Heart left ventricle (tissue), 16 donors: ENCODE results near the gene CCDC200. TPM values are rescaled to one million over a fixed set of nuclear protein-coding genes. Genes with fewer than 3 reads are reported as not detected.

ENCODE experiments used
- ATAC-seq, 4 donors: fragments of 200-7000 bp; cut with Tn5 transposase; one replicate each; pipeline ENCODE4 v1.9.1; 2020 to 2022; ENCODE audit warnings: moderate library complexity in 4 of 4, mild to moderate bottlenecking in 3 of 4, moderate number of reproducible peaks in 1 of 4
- DNase-seq, 5 donors: peaks; one replicate each; pipeline ENCODE4 v3.0.0-alpha.2; 2020
- H3K27ac ChIP-seq, 12 donors: fragments of 200-600 bp; sonication (generic) in 4 of 12; one replicate each; pipeline versions ENCODE4 v1.5.0 to v1.8.0; 2016 to 2022; ENCODE audit warnings: mild to moderate bottlenecking in 2 of 12
- H3K27me3 ChIP-seq, 9 donors: fragments of 200-600 bp; sonication (generic) in 2 of 9; one replicate each; pipeline versions ENCODE4 v1.5.1 to v1.8.0; 2016 to 2022; ENCODE audit warnings: mild to moderate bottlenecking in 3 of 9
- H3K36me3 ChIP-seq, 9 donors: fragments of 200-600 bp; sonication (generic) in 2 of 9; one replicate each; pipeline versions ENCODE4 v1.5.0 to v1.8.0; 2018 to 2022; ENCODE audit warnings: mild to moderate bottlenecking in 2 of 9
- H3K4me1 ChIP-seq, 12 donors: fragments of 200-600 bp; sonication (generic) in 4 of 12; one replicate each; pipeline versions ENCODE4 v1.5.0 to v1.8.0; 2016 to 2022; ENCODE audit warnings: mild to moderate bottlenecking in 3 of 12
- H3K4me3 ChIP-seq, 12 donors: fragments of 200-600 bp; sonication (generic) in 4 of 12; one replicate each; pipeline versions ENCODE4 v1.5.0 to v1.8.0; 2017 to 2022; ENCODE audit warnings: mild to moderate bottlenecking in 9 of 12, moderate library complexity in 4 of 12
- H3K9me3 ChIP-seq, 12 donors: fragments of 200-600 bp; sonication (generic) in 4 of 12; one replicate each; pipeline versions ENCODE4 v1.5.0 to v1.8.0; 2016 to 2022; ENCODE audit warnings: mild to moderate bottlenecking in 1 of 12
- POLR2A ChIP-seq, 2 donors: fragments of 450-650 bp; IDR thresholded peaks; one replicate each; pipeline ENCODE4 v1.6.1; 2017; ENCODE audit warnings: antibody characterized with exemption in 2 of 2, mild to moderate bottlenecking in 2 of 2, moderate library complexity in 2 of 2
- WGBS, 4 donors: extraction: QIAGEN DNeasy Blood & Tissue Kit in 2 of 4; methylation state at CpG; one replicate each; pipeline versions ENCODE4 v1.1.5 to v1.1.7; 2013 to 2018; 5-methylcytosine and 5-hydroxymethylcytosine counted together
- intact Hi-C, 10 donors: fragments of 100-400 bp; cut with DNase I; formaldehyde crosslinking; loops; one replicate each; pipeline versions ENCODE4 v1.11.1 to v1.14.2; 2022
- polyA plus RNA-seq, 2 donors: library from polyadenylated mRNA; stranded (reverse); fragments of 200-250 nt; gene quantifications; one replicate each; pipeline ENCODE4 v1.2.3, GENCODE V29; 2013
- total RNA-seq, 9 donors: library from RNA; depleted of rRNA in 2 of 9; stranded (reverse); fragments of >200 nt in 2 of 9; fragmentation: NEBNext Ultra II Directional in 3 of 9; extraction: Animal tissue kit (Norgen Biotek cat#: 25700) in 3 of 9; gene quantifications; one replicate each; pipeline versions ENCODE4 v1.1.0 to v1.2.4, GENCODE V29; 2016 to 2023
- TF ChIP-seq, protein P1 (sequence below), 12 donors: fragments of 200-600 bp; sonication (generic) in 4 of 12; IDR thresholded peaks; one replicate each; pipeline versions ENCODE4 v1.5.0 to v1.8.0; 2018 to 2022; ENCODE audit warnings: antibody characterized with exemption in 12 of 12, mild to moderate bottlenecking in 5 of 12
- donor health status: ischemic (EF 13 %, LVEDD 7.1; RV severe dilation, severe dysfunction).
- donor health status: healthy with polysubstance abuse.
- donor health status: DM: no; HTN: yes; CAD: no.
- donor health status: DM: no; HTN: no; CAD: no.
- donor health status: ischemic (EF 25% LVEDD 6.9; RV normal size, moderate dysfunction).
- donor health status: ischemic (EF 25% LVEDD 5.7; RV mildly dilated, moderate dysfunction).
- donor health status: healthy.
- donor health status: DM: yes; HTN: yes; CAD: no.
- donor health status: ischemic (EF 35%, LVEDD 5.7; RV mildly dilated, moderate dysfunction).
- donor health status: nonischemic (EF 11% LVEDD 7.7; RV severe dilation, severe dysfunction).
- donor health status: DM: yes; HTN: yes; CAD: no.
- donor health status: PGD.
- donor health status: ischemic (EF 29% LVEDD 5.4; RV normal size, mild dysfunction).
- donor health status: nonischemic (EF 23%, LVEDD 6.1; RV moderate dilation, normal function).

CCDC200 gene
- total and polyA plus RNA-seq, 11 donors, result not detected

DNA sequence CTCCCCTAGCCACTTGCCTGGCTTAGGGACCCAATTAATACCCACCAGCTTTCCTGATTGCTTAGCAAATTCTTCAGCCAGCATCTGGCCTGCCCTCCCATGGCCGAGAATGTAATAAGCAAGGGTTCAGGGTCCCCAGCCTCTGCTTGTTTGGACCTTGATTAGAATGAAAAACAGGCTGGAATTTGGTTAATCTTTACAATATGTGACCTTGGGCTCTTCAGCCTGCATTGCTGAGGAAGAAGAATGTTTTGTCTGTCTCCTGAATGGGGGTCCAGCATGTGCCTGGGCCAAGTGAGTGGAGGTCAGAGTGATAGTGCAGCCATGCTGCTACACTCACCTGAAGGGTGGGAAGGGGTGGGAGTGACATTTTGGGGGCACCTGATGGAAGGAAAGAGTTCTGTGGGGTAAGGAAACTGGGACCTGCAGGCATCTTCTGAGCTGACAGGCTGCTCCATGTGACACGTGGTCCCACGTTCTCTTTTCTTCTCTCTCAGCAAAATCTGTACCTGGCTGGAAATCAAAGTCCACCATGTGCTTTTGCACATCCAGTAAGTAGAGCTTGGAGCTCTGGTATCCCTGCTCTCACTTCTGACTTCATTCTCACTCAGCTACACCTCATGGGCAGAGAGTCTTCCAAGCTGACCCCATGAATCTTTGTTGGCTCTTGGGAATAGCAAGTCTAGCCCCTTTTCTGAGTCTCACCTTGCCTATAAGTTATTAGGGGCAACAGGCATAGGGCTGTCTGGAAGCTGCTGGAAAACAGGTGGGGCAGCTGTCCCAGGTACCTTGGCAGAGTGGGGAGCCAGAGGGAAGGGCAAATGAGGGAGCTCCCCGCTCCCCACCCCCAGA, 11.4 kb downstream of the CCDC200 start:
- DNase-seq (peak in 1 of 5 donors; percentile 2), ATAC-seq (no peak)
- H3K36me3 ChIP-seq, result peaks cover 0 to 79% (median 24%) of the 10 kb centered on the region in 9 donors
- no peaks in the 10 kb centered on the region for H3K9me3 ChIP-seq
- H3K27me3 ChIP-seq, result no peaks in the 10 kb centered on the region
- no peak overlapping the region for H3K27ac ChIP-seq
- intact Hi-C loops, result loop anchor here in 3 of 10 donors (10.0 kb wide), 2 partner anchors 128 to 192 kb away; partner anchors contain the start of genes RND2 (in 2 of the 3) and VAT1 (in 2 of the 3)
- H3K4me1 ChIP-seq, result peaks cover 0 to 22% (median 8%) of the 10 kb centered on the region in 12 donors
- TF ChIP-seq POLR2A (IDR thresholded peaks at IDR 0.05), result no peak
- TF ChIP-seq, protein P1, sequence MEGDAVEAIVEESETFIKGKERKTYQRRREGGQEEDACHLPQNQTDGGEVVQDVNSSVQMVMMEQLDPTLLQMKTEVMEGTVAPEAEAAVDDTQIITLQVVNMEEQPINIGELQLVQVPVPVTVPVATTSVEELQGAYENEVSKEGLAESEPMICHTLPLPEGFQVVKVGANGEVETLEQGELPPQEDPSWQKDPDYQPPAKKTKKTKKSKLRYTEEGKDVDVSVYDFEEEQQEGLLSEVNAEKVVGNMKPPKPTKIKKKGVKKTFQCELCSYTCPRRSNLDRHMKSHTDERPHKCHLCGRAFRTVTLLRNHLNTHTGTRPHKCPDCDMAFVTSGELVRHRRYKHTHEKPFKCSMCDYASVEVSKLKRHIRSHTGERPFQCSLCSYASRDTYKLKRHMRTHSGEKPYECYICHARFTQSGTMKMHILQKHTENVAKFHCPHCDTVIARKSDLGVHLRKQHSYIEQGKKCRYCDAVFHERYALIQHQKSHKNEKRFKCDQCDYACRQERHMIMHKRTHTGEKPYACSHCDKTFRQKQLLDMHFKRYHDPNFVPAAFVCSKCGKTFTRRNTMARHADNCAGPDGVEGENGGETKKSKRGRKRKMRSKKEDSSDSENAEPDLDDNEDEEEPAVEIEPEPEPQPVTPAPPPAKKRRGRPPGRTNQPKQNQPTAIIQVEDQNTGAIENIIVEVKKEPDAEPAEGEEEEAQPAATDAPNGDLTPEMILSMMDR (IDR thresholded peaks at IDR 0.05), result no peak
- no peak overlapping the region for H3K4me3 ChIP-seq
- WGBS, 4 donors, result 90 to 95% (median 94%) methylated on average over 4 of the region's 4 CpGs

DNA sequence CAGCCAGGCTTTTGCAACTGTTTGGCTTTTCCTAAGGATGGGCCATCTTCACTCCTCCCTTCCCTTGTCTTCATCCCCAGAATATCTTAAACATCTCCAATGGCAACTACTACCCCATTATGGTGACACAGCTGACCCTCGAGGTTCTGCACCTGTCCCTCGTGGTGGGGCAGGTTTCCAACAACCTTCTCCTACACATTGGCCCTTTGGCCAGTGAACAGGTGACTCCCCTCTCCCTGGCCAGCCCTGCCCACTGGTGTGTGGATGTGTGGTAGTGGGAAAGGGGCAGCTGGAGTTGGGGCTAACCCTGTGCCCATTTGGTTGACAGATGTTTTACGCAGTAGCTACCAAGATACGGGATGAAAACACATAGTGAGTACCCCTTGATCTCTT, 12.1 kb downstream of the CCDC200 start:
- intact Hi-C loops, result loop anchor here in 3 of 10 donors (10.0 kb wide), 2 partner anchors 128 to 192 kb away; partner anchors contain the start of genes RND2 (in 2 of the 3) and VAT1 (in 2 of the 3)
- Histone ChIP-seq H3K4me3 (no peak overlapping the region), H3K36me3 (peaks cover 0 to 73% (median 24%) of the 10 kb centered on the region in 9 donors), H3K9me3 (no peaks in the 10 kb centered on the region), H3K27me3 (no peaks in the 10 kb centered on the region), H3K4me1 (peaks cover 0 to 24% (median 8%) of the 10 kb centered on the region in 12 donors), H3K27ac (no peak overlapping the region)
- no peak for TF ChIP-seq POLR2A (IDR thresholded peaks at IDR 0.05)
- TF ChIP-seq, protein P1 (IDR thresholded peaks at IDR 0.05), result no peak
- WGBS, 4 donors, result 90 to 96% (median 94%) methylated on average over 4 of the region's 4 CpGs
- DNase-seq, result peak in 1 of 5 donors; percentile 13
- ATAC-seq, result no peak

DNA sequence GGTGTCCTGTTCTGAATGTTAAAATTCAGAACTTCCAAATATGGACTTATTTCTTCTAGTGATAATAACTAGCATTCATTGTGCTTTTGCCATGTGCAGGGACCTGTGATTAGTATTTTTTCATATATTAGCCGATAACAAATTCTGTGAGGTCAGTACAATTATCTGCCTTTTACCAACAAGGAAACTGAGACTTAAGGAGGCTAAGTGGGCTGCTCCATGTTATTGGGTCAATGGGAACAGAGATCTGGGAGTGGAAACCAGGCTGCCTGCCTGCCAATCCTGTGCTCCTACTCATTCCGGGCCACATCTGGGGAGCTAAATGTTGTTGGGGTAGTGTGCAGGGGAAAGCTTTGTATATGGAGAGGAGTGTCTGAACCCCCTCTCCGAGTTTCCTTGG, 13.1 kb downstream of the CCDC200 start:
- ATAC-seq (no peak), DNase-seq (no peak)
- TF ChIP-seq, protein P1 (IDR thresholded peaks at IDR 0.05), result no peak
- no peak for TF ChIP-seq POLR2A (IDR thresholded peaks at IDR 0.05)
- H3K9me3 ChIP-seq, result no peaks in the 10 kb centered on the region
- WGBS, 4 donors, result 90 to 98% (median 91%) methylated on average over 3 of the region's 3 CpGs
- no peak overlapping the region for H3K4me3 ChIP-seq
- intact Hi-C loops, result loop anchor here in 3 of 10 donors (10.0 kb wide), 2 partner anchors 129 to 191 kb away; partner anchors contain the start of genes RND2 (in 2 of the 3) and VAT1 (in 2 of the 3)
- peaks cover 0 to 34% (median 12%) of the 10 kb centered on the region in 12 donors for H3K4me1 ChIP-seq
- H3K27me3 ChIP-seq, result no peaks in the 10 kb centered on the region
- H3K36me3 ChIP-seq, result peaks cover 0 to 68% (median 30%) of the 10 kb centered on the region in 9 donors
- no peak overlapping the region for H3K27ac ChIP-seq

DNA sequence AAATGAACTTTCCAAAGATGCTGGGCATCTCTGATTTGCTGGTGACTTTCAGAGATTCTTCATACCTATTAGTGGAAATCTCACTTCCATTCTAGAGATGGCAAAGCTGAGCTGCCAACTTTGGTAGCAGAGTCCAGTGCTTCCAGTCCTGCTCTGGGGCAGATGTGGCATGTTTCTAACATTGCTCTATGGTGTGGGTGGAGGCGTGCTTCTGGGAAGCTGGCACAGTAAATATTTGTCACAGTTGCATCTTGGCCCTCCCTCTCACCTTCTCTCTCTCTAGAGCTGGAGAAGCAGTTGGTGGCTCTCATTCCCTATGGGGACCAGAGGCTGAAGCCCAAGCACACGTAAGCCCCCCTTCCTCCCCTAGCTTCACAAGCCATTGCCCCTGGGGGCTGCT, 14.9 kb downstream of the CCDC200 start:
- intact Hi-C loops, result loop anchor here in 4 of 10 donors (5.0 to 10.0 kb wide), 3 partner anchors 41 to 189 kb away; partner anchors contain the start of genes RND2 (in 2 of the 4), VAT1 (in 2 of the 4) and NBR1 (in 1 of the 4)
- peaks cover 0 to 35% (median 12%) of the 10 kb centered on the region in 12 donors for H3K4me1 ChIP-seq
- TF ChIP-seq, protein P1 (IDR thresholded peaks at IDR 0.05), result no peak
- no peak for TF ChIP-seq POLR2A (IDR thresholded peaks at IDR 0.05)
- no peaks in the 10 kb centered on the region for H3K27me3 ChIP-seq
- H3K9me3 ChIP-seq, result no peaks in the 10 kb centered on the region
- WGBS, 4 donors, result 95 to 98% (median 95%) methylated on average over 2 of the region's 2 CpGs
- no peak for ATAC-seq
- peaks cover 0 to 72% (median 46%) of the 10 kb centered on the region in 9 donors for H3K36me3 ChIP-seq
- no peak overlapping the region for H3K27ac ChIP-seq
- peak overlapping the region in 3 of 12 donors; percentile 29 to 85 (median 80) for H3K4me3 ChIP-seq
- DNase-seq, result no peak
